Colon (tissue), 2 donors: ENCODE results near the gene GRM7.

ENCODE experiments used
- FAIRE-seq: peaks from 2 replicates; lab custom pipeline; 2012; peaks lifted over from hg19 to GRCh38; lab: Jason Lieb, UNC
- donor health status: control.
- donor health status: control.

Gene GRM7

DNA sequence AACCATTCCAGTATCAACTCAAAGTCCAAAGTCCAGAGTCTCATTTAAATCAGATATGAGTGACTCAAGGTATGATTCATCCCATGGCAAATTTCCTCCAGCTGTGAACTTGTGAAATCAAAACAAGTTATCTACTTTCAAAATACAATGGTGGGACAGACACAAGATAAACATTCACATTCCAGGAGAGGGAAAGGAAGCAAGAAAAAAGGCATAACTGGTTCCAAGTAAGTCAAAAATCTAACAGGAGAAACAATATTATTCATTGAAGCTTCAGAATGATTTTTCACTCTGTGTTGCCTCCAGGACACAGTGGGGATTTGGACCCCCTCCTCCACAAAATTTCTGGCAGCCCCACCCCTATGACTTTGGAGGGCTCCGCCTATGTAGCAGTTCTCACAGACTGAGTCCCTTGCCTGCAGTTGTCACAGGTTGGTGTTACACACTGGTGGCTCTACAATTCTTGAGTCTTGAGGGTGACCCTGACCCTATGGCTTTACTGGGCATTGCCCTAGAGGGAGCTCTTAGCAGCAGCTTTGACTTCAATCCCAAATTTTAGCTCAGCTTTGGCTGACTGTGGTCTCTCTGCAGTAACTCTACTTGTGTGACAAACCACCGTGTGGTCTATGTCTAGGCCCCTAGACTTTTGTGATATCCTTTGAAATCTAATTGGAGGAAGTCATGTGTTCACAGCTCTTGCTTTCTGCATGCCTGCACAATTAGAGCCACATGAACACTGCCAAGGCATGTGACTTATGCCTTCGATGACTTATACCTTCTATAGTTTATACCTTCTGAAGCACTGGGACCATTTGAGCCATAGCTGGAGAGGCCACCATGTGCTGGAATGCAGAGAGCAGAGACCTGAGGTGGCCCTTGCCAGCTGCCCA is 644.2 kb downstream of the GRM7 start:
- no peak for FAIRE-seq

DNA sequence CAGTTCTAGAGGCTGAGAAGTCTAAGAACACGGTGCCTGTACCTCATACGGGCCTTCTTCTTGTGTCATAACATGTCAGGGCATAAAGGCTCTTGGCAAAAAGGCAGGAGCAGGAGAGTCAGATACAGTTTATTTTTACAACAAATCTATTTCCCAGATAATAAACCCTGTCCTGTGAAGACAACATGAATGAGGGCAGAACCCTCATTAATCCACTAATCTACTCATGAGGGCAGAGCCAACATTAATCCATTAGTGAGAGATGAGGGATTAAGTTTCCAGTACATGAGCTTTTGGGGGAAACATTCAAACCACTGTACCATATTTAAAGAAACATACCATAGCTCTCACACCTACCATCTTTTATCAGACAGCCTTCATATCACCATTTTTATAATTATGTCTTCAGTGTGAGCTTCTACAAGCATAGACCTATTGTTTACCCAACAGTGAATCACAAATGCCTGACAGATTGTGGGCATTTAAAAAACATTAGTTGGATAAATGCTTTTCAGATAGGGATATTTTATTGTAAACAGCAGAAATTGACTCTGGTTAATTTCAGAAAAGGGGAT is 645.8 kb downstream of the GRM7 start:
- no peak for FAIRE-seq

DNA sequence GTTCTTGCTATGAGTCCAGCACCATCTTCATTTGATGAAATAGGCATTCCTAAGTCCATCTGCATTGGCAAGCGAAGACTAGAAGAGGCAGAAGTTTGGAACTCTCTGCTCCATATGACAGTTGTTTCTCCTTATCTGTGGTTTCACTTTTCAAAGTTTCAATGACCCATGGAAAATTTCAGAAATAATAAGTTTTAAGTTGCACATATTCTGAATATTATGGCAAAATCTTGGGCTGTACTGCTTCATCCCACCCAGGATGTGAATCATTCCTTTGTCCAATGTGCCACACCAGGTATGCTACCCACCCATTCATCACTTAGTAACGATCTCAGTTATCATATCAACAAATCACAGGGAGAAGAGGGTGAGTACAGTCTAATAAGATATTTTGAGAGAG is 647.9 kb downstream of the GRM7 start:
- FAIRE-seq, result no peak

DNA sequence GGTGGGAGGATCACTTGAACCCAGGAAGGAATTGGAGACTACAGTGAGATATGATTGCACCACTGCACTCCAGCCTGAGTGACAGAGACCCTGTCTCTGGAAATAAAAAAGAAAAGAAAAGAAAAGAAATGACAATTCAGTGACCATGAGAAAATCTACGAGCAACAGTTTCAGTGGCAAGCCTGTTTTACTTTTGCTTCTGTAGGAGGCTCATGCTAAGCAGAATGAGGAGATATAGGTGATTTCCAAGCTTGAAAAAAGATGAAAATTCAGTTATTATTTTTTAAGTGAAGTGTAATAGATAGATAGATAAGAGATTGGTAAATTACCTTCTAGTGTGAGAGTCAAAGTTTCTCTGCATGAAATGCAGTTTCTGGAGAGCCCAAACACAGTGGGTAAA is 651.1 kb downstream of the GRM7 start:
- no peak for FAIRE-seq

DNA sequence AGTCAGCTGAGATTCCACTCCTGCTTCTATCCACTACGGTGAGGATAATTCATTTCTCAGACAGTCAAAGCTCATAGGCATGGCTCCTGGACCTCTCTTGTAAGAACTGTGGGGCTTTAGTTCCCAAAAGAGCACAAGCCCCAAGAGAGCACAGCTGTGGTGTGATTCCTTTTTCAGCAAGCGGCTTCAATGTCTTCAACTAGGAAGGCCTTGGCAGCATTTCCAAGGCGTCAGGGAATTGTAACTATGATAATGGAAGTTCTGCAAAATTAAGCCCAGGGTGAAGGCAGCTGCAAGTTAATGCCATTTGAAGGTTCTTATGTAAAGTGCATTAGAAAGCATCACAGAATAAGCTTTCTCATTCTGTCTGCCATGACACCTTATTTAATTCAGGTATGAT is 657.1 kb downstream of the GRM7 start:
- FAIRE-seq, result no peak

DNA sequence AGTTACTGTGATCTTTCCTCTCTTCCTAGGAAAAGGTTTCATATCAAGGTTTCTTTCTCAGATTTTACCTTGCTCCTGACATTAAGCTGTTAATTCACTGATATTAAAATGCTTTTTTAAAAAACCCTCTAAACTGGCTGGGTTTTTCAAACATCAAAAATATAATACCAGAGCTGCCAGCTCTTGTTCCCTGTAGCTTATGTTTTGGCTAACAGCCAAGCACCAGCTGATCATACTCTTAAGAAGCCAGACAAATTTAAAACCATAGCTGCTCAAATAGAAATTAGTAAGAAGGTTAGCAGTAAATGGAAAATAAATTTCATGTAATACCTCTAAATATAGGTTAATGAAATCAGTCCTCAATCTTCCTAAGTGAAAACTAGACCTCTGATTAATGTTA is 657.5 kb downstream of the GRM7 start:
- no peak for FAIRE-seq

DNA sequence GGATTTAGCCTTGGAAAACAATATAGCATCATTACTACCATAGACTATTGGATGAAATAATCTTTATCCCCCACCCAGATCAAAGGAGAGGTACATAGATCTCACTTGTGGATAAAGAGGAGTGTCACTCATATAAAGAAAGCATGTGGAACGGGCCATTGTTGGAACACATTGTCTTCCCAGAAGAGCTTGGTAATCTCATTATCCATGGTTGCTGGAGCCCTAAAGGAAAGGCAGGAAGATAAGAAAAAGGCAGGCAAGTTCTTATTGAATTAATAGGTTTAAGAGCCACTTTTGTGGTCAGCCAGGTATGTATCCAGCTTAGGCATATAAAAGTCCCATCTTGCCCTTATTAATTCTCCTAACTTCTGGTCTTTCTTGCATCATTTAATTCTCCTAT is 659.1 kb downstream of the GRM7 start:
- FAIRE-seq, result no peak

DNA sequence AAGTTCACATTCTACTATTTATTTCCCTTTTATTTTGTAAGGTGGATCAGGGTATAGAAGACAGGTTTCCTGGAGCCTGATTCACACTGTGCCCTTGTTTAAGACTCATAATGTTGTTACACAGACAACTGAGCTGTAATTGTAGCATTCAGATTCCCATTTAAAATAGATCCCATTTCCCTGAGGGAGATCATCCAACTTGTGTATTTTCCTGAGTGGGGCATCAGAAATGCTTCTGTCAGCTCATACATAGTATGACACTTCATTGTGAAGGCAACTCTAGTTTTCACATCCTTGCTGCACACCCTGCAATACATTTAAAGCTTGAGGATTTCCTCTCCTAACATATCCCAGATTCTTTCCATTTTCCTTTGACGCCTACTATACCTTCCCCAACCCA is 659.7 kb downstream of the GRM7 start:
- no peak for FAIRE-seq

DNA sequence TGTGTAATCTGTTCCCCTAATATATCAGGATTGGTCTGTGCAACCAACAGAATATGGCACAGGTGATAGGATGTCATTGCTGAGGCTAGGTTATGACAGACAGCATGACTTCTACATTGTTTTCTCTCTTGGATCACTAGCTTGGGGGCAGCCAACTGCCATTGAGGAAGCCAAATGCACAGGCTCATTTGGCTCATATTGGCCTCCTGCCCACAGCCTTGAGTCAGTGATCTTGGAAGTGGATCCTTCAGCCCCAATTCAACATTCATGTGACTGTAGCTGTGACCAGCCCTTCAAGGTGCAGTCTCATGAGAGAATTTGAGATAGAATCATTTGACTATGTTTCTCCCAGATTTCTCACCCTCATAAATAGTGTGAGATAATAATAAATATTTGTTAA is 675.6 kb downstream of the GRM7 start:
- no peak for FAIRE-seq

DNA sequence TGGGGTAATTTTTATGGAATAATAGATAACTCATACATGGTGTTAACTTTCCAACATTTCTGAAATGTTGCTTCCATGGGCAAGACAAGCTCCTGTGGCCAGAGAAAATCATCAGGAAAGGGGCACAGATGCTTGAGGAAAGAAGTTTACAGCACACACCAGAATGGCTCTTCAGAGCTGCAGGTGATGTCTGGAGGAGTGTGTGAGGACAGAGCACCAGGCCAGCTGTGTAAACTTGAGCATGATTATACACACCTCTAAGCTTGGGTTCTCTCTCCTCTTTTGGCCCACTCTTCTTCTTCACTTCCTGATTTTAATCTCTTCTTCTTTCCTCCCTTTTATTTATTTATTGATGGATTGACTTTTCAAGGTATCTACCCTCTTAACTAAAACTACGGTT is 676.0 kb downstream of the GRM7 start:
- no peak for FAIRE-seq

DNA sequence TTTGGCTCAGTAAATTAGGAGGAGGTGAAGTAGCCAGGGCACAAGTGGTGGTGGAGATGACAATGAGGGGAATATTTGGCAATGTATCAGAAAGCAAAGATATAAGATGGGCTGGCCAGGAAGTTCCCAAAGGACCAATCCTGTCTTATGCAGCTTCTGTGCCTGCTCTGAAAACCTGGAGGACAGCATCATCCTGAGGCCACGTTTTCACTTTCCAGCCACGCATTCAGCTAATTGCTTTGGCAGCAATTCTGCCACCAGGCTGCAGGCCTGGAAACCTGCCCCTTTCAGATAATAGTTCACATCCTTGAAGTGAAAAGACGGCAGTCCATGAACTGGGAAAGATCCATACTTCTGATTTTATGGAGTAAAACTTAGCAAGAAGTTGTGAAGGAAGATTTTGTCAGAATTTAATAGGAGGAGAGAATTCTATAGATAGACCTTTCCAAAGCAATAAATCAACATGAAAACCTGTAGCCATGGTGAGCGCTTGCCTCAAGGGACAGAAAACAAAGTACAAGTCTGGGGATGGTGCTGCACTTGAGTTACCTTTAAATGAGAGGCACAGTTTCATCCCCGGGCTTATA is 682.5 kb downstream of the GRM7 start:
- FAIRE-seq, result no peak

DNA sequence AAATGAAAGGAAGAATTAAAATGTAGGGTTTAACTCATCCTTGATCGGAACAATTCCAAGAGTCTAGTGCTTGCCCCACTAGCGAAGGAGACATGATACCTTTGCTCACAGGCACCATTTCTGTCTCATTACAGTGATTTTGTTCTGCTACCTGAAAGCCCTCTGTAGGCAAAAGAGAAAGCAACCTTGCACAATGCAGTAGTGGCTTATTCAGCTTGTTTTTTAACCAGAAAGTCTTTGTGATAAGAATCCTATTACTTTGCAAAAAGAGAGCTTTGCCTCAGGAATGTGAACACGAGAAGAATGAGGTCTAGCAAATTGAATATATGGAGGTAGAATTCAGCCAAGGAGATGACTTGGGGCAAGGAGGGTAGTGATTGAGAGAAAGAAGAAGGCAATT is 684.4 kb downstream of the GRM7 start:
- FAIRE-seq, result no peak

DNA sequence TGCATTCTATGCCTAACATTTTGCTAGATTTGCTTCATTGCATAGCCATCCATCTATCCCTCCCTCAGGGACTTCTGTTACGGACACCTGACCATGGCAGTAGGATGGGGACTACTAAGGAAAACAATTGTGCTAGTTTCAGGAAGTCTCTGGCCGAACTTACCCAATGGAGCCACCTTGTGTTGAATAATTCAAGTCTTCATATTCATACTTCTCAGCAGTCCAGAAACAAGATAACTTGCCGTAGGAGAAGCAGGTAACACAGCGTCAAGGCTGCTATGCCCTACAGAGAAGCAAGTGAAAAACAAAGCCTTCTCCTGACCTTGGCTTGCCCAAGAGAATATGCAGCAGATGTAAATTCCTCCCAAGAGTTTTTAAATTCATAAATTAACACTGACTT is 685.3 kb downstream of the GRM7 start:
- no peak for FAIRE-seq

DNA sequence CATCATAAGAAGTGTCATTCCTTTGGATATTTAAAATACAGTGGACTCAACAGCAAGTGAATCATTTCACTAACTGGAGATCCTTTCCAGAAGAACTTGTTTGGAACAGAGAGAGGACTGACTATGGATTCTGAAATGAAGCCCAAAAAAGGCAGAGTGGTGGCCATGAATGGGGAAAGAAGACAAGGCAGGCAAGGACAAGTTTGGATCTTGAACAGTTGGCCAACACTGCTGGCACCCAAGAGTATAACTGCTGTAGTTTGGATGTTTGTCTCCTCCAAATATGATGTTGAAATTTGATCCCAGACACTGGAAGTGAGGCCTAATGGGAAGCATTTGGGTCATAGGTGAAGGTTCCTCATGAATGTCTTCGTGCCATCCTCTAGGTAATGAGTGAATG is 686.9 kb downstream of the GRM7 start:
- FAIRE-seq, result no peak

DNA sequence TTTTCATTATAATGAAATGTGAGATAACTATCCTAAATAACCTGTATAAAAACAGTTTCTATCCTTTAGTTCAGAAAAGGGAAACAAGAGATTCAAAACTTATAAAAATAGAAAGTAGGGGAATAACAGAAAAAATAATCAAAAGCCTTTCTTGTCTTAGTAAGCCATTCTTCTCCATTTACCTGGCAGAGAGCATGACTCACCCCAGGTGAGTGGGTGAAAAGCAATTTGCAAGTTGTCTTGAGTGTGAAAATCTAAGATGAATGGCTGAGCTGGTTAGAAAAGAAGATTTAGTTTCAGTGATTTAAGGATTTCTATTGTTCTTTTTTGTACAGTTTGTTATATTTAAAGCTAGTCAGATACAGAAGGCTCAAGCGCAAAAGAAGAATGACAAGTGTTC is 702.0 kb downstream of the GRM7 start:
- FAIRE-seq, result no peak

DNA sequence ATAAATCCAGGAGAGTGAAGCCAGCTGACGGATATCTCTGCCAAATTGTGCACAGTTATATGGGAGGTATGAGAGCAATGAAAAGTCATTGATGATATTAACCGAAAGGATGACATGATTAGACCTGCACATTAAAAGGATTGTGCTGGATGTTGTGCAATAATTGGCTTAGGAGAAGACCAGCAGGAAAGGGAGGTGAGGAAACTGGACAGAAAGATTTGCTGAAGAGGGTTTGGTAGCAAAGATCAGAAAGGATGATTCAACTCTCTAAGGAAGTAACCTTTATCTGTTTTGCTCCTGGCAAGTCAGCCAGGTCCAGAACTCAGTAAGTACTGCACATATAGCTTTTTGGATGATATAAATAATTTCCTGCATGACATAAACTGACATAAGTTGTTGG is 704.7 kb downstream of the GRM7 start:
- no peak for FAIRE-seq

DNA sequence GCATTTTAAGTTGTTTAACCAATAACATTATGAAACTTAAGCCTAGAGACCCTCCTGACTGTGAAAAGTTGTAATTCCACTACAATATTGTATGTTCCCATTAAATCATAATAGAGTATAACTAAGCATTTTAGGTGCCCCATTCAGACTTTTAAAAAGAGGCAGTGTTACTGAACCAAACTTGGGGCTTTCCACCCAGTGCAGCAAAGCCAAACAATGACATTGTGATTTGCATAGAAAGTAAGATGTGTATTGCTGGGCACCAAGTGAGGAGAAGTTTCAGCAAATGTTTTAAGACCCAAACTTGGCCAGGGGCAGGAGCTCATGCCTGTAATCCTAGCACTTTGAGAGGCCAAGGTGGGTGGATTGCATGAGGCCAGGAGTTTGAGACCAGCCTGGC is 706.2 kb downstream of the GRM7 start:
- no peak for FAIRE-seq

DNA sequence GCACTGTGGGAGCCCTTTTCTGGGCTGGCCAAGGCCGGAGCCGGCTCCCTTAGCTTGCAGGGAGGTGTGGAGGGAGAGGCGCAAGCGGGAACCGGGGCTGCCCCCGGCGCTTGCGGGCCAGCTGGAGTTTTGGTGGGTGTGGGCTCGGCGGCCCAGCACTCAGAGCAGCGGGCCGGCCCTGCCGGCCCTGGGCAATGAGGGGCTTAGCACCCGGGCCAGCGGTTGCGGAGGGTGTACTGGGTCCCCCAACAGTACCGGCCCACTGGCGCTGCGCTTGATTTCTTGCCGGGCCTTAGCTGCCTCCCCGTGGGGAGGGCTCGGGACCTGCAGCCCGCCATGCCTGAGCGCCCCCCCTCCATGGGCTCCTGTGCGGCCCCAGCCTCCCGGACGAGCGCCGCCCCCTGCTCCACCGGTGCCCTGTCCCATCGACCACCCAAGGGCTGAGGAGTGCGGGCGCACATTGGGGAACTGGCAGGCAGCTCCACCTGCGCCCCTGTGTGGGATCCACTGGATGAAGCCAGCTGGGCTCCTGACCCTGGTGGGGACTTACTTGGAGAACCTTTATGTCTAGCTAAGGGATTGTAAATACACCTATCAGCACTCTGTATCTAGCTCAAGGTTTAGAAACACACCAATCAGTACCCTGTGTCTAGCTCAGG is 707.7 kb downstream of the GRM7 start:
- FAIRE-seq, result no peak

DNA sequence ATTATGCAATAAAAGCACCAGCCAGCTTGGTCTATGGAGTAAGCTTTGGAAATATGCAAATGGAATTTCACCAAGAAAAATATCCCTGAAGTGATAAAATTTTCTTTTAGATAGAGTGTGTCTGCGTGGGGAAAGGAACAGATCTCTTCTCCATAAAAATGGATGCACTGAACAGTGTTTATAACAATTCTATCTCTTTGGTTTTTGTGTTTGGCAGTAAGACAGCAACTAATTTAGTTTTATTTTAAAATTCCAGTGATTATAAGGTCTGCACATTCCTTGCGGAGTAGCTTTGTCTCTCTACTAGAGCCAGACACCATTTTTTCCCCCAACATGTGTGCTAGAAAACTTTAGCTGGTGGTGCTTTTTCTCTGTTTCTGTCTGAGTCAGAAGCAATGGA is 712.4 kb downstream of the GRM7 start:
- FAIRE-seq, result no peak

DNA sequence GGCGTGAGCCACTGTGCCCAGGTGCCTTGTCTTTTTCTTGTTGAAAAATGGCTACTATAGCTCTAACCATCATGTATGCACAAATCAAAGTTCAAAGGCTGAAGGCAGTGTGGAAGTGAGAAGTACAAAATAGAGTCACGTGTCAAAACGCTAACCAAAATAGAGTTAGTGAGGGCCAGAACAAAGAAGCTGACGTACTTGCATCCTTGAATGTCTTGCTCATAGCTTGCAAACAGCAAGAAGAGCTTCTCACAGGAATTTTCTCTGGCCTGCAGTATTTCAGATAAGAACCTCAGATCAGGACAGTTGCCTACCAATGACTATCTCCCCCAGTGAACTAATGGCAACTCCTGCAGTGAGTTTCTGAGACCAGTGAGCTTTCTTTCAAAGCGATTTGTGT is 713.5 kb downstream of the GRM7 start:
- no peak for FAIRE-seq

DNA sequence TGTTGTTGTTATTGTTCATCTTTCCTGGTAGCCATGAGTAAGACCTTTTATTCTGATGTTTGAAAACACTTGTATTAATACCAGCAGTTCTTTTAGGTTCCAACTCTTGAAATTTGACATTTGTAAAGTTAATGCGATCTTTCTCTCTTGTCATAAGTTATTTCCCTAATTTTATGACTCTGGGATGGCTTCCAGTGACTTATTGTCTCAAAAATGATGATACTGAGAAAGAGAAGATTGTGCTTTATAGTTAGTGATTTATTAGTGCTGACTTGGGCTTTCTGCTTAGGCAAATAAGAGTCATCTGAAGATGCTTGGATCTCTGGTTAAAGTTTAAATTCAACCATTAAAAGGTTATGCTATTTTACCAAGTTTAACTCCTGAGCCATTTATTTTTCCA is 715.2 kb downstream of the GRM7 start:
- FAIRE-seq, result no peak

DNA sequence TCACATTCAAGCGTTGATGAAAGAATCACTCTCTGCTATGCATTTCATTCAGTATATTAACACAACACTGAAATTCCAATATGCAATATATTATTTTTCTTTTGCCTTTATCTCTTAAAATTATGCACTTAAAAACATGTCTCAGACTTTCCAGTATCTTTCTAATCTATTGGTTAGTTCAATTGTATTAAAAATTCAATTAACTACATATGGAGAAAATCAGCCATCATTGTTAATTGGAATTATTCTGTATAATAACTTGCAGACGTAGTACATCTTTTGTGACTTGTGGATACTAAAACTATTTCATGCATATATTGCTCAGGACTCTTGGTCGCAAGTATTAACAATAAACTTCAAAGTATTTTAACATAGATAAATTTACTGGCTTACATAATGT is 715.6 kb downstream of the GRM7 start:
- no peak for FAIRE-seq

DNA sequence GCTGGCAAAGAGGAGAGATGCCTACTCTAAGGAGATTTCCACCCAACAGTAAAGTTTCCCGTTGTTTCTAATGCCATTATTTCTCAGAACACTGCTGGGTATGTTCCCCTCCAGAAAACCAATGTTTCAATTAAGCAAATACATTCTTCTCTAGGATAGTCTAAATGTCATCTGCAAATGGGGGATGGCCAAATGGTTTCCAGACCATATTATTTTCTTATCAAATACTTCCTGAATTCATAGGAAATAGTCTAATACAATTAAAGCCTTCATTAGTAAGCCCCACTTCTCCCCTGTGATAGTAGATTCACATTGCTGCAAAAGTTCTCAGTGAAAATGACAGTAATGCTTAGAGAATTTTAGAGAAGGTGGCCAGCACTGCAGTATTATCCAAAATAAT is 716.6 kb downstream of the GRM7 start:
- FAIRE-seq, result no peak
